Activated CD8-positive, alpha-beta memory T cell treated with anti-CD3 and anti-CD28 coated beads, Interleukin-2, amount 50 U/mL, for 1 hour (primary cell): ENCODE data around the gene KRTAP10-10.
"Not testable (repeated sequence)": the region's sequence is repeated elsewhere in the genome, so short reads cannot be mapped to it uniquely, and the experiment has no call there.

Source experiments
- DNase-seq: peaks from one replicate; pipeline ENCODE4 v3.0.0-alpha.2; 2020; ENCODE audit errors: extremely low read depth

KRTAP10-10 gene

DNA sequence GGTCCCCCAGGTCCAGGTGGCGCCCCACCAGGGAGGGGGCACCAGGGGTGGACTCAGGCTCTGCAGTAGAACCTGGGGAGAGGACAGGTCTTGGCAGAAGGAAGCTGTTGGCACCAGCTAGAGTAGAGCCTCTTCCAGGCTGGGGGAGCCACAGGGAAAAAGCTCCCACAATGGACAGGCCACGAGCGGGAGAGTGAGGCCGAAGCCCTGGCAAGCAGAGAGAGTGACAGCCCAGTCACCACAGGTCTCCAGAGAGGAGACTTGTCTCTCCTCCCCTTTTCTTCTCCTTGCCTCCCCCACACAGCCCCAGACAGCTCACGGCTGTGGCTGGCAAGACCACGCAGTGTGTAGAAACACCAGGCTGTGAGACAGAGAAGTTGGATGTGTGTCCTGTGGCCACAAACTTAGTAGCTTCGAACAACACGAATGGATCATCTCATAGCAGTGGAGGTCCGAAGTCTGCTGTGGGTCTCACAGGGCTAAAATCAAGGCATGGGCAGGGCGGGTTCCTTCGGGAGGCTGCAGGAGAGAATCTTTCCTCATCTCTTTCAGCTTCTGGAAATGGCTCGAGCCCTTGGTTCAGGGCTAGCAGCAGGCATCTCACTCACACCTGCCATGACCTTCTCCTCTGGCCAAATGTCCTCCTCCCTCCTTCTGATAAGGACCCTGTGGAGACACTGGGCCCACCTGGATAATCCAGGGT is 14.0 kb downstream of the KRTAP10-10 start:
- no peak for DNase-seq

DNA sequence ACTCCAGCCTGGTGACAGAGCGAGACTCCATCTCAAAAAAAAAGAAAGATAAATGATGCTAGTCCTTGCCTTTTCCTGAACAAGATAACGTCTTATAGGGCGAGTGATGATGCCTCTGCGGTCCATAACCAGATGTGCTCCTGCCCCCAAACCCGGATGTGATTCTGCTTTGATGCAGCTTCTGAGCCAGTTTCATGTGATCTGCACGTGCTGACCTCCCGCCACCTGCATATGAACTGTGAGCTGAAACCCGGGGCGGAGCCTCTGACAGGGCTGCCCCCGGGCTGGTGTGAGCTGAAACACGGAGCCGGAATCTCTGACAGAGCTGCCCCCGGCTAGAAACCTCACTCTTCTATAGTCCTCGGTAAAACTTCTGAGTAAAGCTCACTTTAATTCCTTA is 16.0 kb downstream of the KRTAP10-10 start:
- no peak for DNase-seq

DNA sequence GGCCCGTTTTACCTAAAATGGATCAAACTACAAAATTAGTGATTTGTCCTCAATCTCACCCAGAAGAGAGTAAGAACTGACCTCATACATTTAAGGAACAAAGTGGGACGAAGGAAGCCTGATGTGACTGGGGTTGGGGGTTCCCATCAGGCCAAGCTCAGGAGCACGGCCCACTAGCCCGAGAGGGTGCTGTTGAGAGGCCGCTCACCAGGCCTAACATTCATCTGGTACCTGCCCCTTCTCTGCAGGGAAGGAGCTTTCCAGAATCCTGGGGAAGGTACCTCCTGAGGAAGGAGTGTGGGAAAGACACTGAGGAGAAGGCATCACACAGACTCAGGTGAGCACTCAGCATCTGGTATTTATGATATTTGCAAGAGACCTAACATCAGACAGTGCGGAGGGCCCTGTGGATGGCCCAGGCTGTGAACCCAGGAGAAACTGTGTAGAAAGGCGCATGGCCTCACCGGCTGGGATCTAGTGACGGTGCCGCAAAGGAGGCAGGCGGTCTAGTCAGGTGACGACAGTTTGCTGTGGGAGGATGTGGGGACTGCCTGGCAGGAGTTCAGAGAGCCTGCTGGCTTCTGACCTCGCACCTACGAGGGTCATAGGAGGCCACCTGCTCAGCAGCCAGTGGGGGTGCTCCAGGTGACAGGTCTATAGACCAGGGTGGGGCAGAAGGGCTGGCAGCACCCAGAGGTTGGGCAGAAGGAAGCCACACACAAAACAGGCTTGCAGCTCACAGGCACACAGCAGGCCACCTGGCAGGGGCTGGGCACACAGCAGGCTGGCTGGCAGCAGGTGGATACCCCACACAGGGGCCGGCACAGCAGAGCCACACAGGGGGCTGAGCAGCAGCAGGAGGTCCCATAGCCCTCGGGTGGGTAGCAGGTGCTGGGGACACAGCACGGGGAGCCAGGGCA is 16.8 kb downstream of the KRTAP10-10 start:
- DNase-seq, result peak; percentile 63

- DNase-seq, result no peak
Measured at GRCh38 chr21:44654576-44655175, 17.5 kb downstream of the KRTAP10-10 start, which contains the start of gene KRTAP12-4. Gene KRTAP12-4 (minus strand): TSS chr21:44654659. CDS start chr21:44654614, 45 bp downstream.

DNA sequence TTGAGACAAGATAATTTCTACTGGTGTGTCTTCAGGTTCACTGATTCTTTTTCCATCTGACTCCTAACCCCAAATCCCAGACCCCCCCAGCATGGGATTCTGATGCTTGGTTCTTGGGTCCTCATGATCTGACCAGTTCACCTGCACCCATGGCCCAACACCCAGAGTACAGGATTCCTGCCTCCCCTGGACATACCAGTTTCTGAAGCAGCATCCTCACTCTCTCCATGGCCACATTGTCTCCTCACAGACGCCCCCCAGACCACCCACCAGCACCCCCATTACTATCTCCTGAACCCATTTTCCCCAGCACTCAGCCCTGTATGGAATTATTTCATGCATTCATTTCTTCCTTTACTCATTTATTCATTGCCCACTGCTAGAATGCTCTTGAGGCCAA is 19.7 kb downstream of the KRTAP10-10 start:
- DNase-seq, result no peak

GRCh38 chr21:44657635-44658540 is 20.7 kb downstream of the KRTAP10-10 start, which contains the start of gene KRTAP12-3:
Gene KRTAP12-3 (plus strand): TSS chr21:44657932. CDS start chr21:44657980, 48 bp downstream.
- DNase-seq, result peak; percentile 32

DNA sequence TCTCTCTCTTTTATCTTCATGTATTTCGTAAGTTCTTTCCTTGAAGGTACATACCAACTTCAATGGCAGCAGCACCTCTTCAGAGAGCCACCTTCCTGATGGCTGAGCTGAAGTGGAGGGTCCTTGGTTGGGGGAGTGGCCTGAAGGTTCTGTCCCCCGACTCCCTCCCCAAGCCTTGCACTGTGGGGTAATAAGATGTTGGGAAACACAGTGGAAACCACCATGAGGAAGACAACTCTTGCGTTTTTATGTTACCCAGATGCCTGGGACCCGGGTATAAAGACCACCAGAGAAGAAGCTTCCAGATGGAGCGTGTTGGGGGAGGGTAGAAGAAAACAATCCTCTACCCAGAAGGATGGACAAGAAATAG is 21.4 kb downstream of the KRTAP10-10 start:
- DNase-seq, result no peak

DNA sequence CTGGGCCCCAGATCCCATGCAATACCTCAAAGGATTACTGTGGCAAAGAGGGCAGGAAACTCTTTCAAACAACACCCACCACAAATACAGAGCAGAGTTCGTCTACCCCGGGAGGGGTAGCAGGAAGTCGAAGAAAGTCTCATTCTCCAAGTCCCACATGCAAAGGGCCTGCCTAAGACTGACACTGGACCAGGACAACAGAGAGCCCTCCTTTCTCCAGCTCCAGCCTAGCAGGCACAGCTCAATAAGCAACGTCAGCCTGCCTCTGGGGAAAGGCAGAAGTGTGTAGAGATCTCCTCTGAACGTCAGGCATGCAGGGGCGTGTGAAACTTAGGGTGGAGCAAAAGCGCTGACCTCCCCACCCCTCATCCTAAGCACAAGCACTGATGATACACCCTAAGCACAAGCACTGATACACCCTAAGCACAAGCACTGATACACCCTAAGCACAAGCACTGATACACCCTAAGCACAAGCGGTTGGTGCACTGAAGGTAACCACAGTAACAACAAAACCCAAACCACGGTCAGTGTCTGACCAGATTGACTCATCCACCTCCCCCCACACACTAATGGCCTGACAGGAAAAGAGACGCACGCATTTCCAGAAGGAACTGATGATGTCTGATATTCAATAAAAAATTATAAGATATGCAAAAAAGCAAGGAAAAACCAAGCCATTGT is 21.9 kb downstream of the KRTAP10-10 start:
- no peak for DNase-seq

DNA sequence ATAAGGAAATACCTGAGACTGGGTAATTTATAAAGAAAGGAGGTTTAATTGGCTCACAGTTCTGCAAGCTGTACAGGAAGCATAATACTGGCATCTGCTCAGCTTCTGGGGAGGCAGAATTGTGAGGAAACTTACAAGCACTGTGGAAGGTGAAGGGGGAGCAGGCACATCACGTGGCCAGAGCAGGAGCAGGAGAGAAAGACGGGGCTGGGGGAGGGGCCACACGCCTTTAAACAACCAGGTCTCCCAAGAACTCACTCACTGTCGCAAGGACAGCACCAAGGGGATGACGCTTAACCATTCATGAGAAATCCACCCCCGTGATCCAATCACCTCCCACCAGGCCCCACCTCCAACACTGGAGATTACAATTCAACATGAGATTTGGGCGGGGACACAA is 24.4 kb downstream of the KRTAP10-10 start:
- not testable (repeated sequence) for DNase-seq

- DNase-seq, result no peak
Measured at GRCh38 chr21:44664691-44665090, 27.5 kb downstream of the KRTAP10-10 start.

DNA sequence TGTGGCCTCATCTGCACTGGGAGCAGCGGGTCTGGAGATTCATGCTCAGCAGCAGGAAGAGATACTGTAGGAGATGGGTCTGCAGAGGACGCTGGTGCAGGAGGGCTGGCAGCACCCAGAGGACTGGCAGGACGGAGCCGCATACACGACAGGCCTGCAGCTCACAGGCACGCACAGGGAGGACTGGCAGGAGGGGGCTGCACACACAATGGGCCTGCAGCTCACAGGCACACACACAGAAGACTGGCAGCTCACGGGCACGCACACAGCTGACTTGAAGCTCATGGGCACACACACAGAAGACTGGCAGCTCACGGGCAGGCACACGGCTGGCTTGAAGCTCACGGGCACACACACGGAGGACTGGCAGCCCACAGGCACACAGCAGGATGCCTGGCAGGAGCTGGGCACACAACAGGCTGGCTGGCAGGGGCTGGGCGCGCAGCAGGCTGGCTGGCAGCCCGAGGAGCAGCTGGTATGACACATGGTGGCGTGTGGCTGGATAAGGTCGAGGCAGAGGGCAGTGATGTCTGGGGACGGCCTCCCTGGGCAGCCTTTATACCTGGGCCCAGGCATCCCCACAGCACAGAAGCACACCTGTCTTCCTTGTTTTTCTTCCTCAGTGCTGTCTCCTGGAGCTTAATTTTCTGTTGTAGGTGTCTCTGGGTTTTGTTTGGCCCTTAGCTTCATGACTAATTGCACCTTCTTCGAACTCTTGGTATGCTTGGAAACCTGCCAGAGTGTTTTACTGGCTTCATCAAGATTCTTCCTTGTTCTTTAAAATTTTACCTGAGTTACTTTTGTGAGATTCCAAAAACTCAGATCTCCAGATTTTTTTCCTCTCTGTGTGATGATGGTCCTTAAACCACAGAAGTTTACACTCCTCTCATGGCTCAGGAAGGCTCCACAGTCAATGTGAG is 29.5 kb downstream of the KRTAP10-10 start, which contains the start of gene KRTAP12-2:
KRTAP12-2 (minus strand) TSS at position 527 of the 920 bp plus-strand sequence; CDS start at position 486, 41 bp downstream.
- no peak for DNase-seq

DNA sequence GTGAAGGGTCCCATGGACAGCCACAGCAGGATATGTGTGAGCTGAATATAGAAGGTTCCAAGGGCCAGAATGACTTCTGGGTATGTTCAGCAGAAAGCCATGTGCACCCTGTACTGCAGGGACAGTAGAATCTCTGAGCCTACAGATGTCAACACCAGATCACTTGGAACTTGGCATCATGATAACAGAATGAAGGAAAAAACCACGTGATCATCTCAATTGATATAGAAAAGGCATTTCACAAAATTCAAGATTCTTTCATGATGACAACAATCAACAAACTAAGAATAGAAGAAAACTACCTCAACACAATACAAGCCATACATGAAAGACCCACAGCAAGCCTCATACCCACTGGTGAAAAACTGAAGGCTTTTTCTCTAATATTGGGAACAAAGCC is 30.5 kb downstream of the KRTAP10-10 start:
- DNase-seq, result no peak

- no peak for DNase-seq
Measured at GRCh38 chr21:44670642-44671432, 33.7 kb downstream of the KRTAP10-10 start.

DNA sequence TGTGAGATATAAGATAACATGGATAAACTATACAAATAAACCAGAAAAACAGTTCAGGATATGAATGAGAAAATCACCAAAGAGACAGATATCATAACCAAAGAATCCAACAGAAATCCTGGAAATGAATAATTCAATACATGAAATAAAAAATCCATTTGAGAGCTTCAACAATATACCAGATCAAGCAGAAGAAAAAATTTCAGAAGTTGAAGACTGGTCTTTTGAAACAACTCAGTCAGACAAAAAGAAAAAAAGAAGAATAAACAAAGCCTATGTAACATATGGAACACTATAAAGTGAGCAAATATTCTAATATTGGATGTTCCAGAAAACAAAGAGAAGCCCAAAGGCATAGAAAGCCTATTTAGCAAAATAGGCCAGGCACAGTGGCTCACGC is 34.8 kb downstream of the KRTAP10-10 start:
- no peak for DNase-seq

- DNase-seq, result no peak
Measured at GRCh38 chr21:44677881-44678280, 40.7 kb downstream of the KRTAP10-10 start.

- no peak for DNase-seq
Measured at GRCh38 chr21:44681152-44681551, 44.0 kb downstream of the KRTAP10-10 start.

DNA sequence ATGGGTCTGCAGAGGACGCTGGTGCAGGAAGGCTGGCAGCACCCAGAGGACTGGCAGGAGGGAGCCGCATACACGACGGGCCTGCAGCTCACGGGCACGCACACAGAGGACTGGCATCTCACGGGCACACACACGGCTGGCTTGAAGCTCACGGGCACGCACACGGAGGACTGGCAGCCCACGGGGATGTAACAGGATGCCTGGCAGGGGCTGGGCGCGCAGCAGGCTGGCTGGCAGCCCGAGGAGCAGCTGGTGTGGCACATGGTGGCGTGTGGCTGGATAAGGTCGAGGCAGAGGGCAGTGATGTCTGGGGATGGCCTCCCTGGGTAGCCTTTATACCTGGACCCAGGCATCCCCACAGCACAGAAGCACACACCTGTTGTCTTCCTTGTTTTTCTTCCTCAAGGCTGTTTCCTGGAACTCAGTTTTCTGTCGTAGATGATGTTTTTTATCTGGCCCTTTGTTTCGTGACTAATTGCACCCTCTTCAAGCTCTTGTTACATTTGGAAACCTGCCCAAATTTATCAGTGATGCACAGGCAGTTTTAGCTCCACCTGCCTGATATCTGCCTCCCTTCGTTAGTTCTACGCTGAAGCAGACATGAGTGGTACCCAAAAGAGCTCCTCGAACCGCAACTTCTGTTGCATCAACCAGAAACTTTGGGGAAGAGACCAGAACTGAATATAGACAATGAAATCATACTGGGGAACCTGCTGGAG is 44.9 kb downstream of the KRTAP10-10 start, which contains the start of gene KRTAP12-1:
KRTAP12-1 (minus strand) TSS at position 303 of the 719 bp plus-strand sequence; CDS start at position 263, 40 bp downstream.
- no peak for DNase-seq
